Esophagus squamous epithelium (tissue), 4 donors: ENCODE data around the gene GRB14.

Experiments
- CTCF ChIP-seq, 6 experiments: fragments of 450-650 bp in 4 of 6; fragments of 200-600 bp in 2 of 6; sonication (generic) in 2 of 6; IDR thresholded peaks; one replicate each; pipeline ENCODE4 v1.5.1; 2016 to 2019; ENCODE audit warnings: antibody characterized with exemption in 6 of 6, mild to moderate bottlenecking in 4 of 6, moderate library complexity in 4 of 6
- POLR2A ChIP-seq, 4 donors: fragments of 450-650 bp; IDR thresholded peaks; one replicate each; pipeline ENCODE4 v1.6.1; 2017; ENCODE audit warnings: antibody characterized with exemption in 4 of 4, mild to moderate bottlenecking in 4 of 4, moderate library complexity in 3 of 4

DNA sequence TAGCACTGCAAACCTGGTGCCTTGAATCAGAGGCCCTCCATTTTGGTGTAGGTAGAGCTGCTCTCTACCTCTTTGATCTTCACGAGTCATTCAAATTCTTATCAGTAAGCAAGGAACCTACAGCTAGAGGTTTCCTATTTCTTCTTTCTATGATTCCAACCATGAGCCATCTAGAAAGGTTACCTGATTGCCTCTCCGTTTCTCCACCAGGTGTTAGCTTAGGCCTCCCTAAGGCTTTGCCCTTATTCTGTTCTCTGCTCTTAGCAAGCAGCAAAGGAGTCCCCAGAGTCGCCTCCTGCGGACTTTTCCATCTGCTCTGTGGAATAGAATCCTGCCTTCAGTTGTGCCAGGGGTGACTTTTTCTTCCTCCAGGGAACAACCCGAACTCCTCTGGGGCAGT is 173.6 kb downstream of the GRB14 start:
- no peak for TF ChIP-seq CTCF (IDR thresholded peaks at IDR 0.05)
- TF ChIP-seq POLR2A (IDR thresholded peaks at IDR 0.05): no peak
